ENCODE results near the gene NALCN.

DNA sequence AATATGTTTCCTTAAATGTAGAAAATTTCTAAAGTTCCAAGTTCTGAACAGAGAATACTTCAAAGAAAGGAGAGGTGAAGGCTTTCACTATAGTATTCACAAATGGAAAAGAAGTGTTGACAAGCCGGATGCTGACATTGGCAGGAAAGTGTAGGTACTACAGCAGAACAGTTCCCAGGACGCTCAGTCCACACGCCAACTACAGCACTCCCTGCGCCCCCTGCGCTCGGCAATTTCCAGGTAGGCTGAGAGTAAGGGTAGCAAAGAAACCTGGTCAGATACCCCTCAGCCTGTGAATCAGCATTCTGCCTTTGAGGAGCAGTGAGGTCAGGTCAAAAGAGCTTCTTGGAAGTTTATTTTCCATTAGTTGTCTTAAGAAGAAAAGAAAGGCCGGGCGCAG, 115.3 kb downstream of the NALCN start:
- TF ChIP-seq EZH2 (IDR thresholded peaks at IDR 0.05; ENCODE audit: borderline replicate concordance, low read length): no peak
- TF ChIP-seq, protein P1, sequence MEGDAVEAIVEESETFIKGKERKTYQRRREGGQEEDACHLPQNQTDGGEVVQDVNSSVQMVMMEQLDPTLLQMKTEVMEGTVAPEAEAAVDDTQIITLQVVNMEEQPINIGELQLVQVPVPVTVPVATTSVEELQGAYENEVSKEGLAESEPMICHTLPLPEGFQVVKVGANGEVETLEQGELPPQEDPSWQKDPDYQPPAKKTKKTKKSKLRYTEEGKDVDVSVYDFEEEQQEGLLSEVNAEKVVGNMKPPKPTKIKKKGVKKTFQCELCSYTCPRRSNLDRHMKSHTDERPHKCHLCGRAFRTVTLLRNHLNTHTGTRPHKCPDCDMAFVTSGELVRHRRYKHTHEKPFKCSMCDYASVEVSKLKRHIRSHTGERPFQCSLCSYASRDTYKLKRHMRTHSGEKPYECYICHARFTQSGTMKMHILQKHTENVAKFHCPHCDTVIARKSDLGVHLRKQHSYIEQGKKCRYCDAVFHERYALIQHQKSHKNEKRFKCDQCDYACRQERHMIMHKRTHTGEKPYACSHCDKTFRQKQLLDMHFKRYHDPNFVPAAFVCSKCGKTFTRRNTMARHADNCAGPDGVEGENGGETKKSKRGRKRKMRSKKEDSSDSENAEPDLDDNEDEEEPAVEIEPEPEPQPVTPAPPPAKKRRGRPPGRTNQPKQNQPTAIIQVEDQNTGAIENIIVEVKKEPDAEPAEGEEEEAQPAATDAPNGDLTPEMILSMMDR (conservative IDR thresholded peaks at IDR 0.05 in 1 of 2, IDR thresholded peaks at IDR 0.05 in 1 of 2; ENCODE audit: extremely low read depth in 1 of 2, insufficient read depth in 1 of 2, low read depth in 1 of 2, low read length in 2 of 2): no peak

Measured in mammary epithelial cell (primary cell).